HCT116 (cell line): ENCODE results near the gene AUTS2.

Experiments
- EZH2phosphoT487 ChIP-seq: fragments of 200-600 bp; IDR thresholded peaks from 2 replicates; pipeline ENCODE4 v1.6.1; 2018; ENCODE audit warnings: antibody characterized with exemption, borderline replicate concordance
- POLR2A ChIP-seq: IDR thresholded peaks from 2 replicates; pipeline ENCODE4 v1.7.0; 2011; ENCODE audit warnings: borderline replicate concordance; ENCODE audit not compliant: insufficient read depth, insufficient read length; ENCODE audit errors: extremely low read depth
- POLR2AphosphoS5 ChIP-seq: IDR thresholded peaks from 2 replicates; pipeline ENCODE4 v1.6.1; 2011; ENCODE audit warnings: mild to moderate bottlenecking, low read depth, low read length, moderate library complexity
- TCF7L2 ChIP-seq: IDR thresholded peaks from 2 replicates; pipeline ENCODE4 v1.7.0; 2011; ENCODE audit warnings: borderline replicate concordance, inconsistent platforms; ENCODE audit not compliant: insufficient read depth, insufficient read length; ENCODE audit errors: extremely low read depth
- TF ChIP-seq, protein P1 (sequence below), 3 experiments: fragments of 200-600 bp in 1 of 3; sonication (generic) in 1 of 3; IDR thresholded peaks in 2 of 3; conservative IDR thresholded peaks in 1 of 3; 2 replicates each; pipeline ENCODE4 v1.5.1; 2012 to 2017; ENCODE audit warnings: low read depth in 2 of 3, low read length in 2 of 3, antibody characterized with exemption in 1 of 3, borderline replicate concordance in 1 of 3, control low read depth in 1 of 3, mild to moderate bottlenecking in 1 of 3, mixed read lengths in 1 of 3, mixed run types in 1 of 3, moderate library complexity in 1 of 3; ENCODE audit not compliant: insufficient read depth in 1 of 3

GRCh38 chr7:70298780-70299471, 700.7 kb downstream of the AUTS2 start:
- TF ChIP-seq POLR2A (no peak), TCF7L2 (no peak), EZH2phosphoT487 (no peak), POLR2AphosphoS5 (no peak)
- TF ChIP-seq, protein P1, sequence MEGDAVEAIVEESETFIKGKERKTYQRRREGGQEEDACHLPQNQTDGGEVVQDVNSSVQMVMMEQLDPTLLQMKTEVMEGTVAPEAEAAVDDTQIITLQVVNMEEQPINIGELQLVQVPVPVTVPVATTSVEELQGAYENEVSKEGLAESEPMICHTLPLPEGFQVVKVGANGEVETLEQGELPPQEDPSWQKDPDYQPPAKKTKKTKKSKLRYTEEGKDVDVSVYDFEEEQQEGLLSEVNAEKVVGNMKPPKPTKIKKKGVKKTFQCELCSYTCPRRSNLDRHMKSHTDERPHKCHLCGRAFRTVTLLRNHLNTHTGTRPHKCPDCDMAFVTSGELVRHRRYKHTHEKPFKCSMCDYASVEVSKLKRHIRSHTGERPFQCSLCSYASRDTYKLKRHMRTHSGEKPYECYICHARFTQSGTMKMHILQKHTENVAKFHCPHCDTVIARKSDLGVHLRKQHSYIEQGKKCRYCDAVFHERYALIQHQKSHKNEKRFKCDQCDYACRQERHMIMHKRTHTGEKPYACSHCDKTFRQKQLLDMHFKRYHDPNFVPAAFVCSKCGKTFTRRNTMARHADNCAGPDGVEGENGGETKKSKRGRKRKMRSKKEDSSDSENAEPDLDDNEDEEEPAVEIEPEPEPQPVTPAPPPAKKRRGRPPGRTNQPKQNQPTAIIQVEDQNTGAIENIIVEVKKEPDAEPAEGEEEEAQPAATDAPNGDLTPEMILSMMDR (IDR thresholded peaks at IDR 0.05 in 2 of 3, conservative IDR thresholded peaks at IDR 0.05 in 1 of 3; ENCODE audit: borderline replicate concordance in 1 of 3, insufficient read depth in 1 of 3, low read depth in 2 of 3, low read length in 2 of 3): no peak
